NCI-H748 (cell line): ENCODE measurements around the gene PPP1R18.

ENCODE experiments used
- DNase-seq: peaks from one replicate; lab custom pipeline; 2025; ENCODE audit not compliant: unreplicated experiment; lab: John Stamatoyannopoulos, UW

PPP1R18 gene

DNA sequence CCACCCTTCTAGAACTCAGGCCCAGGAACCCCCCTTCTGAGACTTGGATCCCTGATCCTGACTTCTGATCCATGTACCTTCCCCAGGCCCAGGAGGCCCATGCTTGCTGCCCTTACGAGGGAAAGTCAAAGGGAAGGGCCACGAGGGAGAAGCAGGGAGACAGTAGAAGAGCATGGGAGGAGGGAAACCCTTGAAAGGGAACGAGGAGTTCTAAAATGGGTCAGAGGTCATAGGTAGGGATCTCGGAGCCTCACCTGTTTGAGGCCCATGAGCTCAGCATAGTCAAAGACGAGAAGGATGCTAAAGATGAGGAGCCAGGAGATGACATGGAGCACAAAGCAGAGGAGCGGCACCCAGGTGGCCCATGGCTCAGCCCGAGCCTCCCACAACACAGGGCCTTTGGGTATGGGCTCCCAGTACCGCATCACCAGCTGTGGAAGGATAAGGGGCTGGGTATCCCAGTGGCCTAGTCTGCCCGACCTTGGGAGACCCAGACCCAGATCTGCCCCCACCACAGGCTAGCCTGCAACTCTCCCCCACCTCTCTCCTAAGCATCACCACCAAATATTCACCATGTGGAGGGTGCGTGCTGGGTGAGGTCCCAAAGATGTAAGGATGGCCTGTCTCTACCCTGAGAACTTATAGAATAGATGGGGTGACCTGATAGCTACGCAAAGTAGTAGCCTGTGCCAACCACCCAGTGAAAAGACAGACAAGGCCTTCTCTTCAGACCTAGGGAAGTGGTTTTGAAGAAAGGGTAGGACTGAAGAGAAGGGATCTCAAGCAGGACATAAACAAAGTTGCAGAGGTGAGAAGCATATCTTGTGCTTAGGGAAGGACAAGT, 2.8 kb upstream of the PPP1R18 start:
- DNase-seq, result no peak

DNA sequence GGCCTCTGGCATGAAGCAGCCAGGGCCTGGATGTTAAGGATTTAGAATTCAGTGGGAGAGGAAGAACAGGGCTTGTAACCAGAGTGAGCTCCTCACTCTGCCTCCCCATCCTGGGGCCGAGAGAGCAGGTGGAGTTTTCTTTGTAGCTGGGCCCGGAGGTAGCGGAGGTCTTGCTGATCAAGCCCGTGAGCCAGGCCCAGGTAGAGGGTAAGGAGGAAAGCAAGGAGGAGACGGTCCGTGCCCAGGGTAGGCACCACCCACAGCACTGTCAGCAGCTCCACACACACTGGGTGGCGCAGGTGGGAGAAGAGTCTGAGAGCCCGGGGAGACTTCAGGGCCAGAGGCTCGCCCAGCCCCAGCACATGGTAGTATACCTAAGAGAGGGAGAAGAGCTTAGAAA, 2.1 kb upstream of the PPP1R18 start:
- DNase-seq, result no peak

- peak; percentile 56 for DNase-seq
Observed at GRCh38 chr6:30687659-30688431, 1.4 kb upstream of the PPP1R18 start.

GRCh38 chr6:30686908-30687658, 638 bp upstream of the PPP1R18 start:
- peak; percentile 92 for DNase-seq

DNA sequence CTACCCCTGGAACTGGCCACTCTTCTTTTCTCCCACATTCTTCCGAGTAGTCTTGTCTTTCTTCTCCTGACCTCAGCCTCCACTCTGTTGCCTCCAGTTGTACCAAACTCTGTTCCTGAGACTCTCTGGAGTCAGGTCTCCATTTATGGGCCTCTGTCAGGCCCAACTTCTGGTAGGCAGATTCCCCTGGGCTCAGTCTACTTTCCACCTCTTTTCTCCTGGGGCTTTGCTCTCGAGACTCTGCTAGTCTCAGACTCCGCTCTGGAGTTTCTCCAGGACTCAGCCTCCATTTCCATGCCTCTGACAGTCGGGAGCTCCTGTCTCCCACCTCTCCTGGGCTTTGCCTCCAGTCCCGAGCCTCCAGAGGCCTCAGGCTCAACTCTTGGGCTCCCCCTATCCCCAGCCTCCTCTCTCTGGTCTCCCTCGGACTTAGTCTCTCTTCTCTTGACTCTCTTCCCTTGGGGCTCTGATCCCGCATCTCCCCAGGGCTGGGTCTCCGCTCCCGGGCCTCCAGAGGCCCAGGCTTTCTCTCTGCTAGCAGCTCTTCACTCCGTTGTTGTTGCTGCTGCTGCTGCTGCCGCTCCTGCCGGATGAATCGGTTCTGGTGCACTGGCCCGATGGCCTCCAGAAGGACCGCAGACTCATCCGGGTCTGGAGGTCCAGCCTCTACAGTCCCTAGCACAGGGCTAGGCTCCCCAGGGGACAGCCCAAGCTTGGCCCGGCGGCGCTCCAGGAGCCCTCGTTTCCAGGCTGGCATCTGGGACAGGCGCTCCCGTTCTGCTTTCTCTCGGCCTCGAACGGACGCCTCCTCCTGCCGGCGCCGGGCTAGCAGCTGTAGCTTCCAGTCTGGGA, 1.1 kb downstream of the PPP1R18 start:
- DNase-seq, result no peak

DNA sequence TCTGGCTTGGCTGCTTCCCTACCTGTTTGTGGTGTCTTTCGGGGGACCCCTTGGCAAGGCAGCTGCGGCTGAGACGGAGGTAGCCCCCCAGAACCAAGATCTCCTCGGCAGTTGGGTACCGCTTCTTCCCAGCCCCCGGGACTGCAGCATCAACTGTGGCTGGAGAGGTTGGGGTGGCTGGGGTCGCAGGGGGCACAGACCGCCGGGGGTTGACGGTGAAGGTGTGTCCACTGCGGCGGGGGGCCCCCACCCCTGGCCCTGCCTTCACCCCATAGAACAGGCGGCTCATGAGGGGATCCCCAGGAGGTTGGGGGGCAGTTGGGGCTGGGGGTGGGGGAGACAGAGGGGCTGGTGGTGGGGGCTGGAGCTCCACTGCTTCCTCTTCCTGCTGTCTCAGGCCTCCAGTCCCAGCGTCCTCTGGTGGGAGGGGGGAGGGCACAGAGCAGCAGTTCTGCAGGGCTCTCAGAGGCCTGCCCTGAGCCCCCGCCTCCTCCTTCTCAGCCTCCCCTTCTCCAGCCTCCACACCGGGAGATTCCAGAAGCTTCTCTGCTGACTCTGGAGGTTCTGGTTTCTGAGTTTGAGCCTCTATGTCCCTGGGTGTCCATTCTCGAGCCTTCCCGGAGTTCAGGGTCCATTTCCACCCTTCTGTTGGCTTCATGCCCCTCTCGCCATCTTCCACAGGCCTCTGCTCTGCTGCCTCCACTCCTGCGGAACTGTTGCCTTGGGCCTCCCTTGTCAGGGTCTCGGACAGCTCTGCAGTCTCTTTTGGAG, 1.9 kb downstream of the PPP1R18 start:
- DNase-seq, result no peak

GRCh38 chr6:30683980-30684338, 2.5 kb downstream of the PPP1R18 start:
- no peak for DNase-seq

- no peak for DNase-seq
Observed at GRCh38 chr6:30683183-30683979, 3.1 kb downstream of the PPP1R18 start.

- DNase-seq, result no peak
Observed at GRCh38 chr6:30682143-30683117, 4.0 kb downstream of the PPP1R18 start.

- no peak for DNase-seq
Observed at GRCh38 chr6:30681766-30682142, 4.7 kb downstream of the PPP1R18 start.

DNA sequence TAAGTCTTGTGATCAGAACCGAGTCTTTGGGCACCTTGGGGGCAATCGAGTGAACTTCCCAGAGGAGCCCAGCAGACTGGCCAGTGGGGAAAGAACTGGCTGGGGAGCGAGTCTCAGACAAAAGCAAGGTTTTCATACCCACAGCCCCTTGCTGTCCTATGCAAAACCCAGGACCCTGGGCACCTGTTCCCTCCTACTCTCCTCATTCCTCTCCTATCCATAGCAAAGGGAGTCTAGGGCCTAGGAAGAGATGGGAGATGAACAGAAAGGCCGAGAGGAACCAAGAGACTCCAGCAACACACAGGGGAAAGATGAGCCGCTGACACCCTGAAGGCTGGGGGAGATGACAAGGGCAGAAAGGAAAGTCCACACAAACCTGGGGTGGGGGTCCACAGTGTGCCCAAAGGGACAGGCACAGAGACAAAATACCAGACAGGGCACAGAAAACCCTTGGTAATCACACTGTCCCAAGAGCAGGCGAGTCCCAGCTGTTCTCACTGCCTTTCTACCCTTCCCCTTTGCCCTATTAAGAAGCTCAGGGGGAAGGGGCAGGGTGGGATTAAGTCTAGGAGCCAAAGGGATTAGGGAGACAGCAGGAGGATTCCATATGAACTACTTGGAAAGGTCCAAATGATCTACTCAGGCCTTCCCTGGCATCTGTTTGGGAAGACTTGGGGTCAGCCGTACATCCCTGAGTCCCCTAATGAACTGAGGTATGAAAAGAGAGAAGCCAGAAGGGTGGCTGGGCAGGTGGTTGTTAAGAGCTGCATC, 6.5 kb downstream of the PPP1R18 start:
- no peak for DNase-seq

- peak; percentile 73 for DNase-seq
Observed at GRCh38 chr6:30678964-30679726, 7.3 kb downstream of the PPP1R18 start.

DNA sequence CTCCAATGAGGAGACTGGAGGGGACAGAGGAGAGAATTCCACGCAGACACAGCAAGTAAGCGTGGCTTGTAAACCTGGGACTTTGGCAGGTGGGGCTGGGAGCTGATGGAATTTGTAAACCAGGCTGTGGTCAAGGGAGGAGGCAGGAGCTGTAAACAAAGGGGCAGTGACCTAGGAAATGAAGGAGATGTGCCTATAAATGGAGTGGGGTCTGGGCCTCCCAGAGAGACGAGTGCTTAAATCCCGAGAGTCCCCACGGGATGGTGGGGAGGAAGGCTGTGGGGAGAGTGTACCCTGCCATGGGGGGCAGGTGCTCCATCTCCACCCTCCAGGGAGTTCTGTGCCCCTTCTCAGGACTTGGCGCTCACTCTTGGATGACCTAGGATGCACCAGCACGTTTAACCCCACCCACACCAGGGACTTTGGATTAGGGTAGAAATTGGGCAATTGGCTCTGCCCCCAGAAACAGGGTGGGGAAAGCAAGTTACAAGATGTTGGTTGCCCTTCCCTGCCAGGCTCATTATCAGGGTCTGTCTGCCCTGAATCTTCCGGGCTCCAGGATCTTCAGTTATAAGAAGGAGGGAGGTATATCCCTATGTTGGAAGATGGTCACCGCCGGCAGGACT, 9.7 kb downstream of the PPP1R18 start:
- no peak for DNase-seq

GRCh38 chr6:30672445-30673253, 13.8 kb downstream of the PPP1R18 start, which contains the start of gene DHX16:
DHX16 (minus strand) TSS chr6:30673006; CDS start chr6:30672841, 165 bp downstream.
- peak; percentile 99 for DNase-seq
